Measurements from ENCODE around the gene CENPF.

DNA sequence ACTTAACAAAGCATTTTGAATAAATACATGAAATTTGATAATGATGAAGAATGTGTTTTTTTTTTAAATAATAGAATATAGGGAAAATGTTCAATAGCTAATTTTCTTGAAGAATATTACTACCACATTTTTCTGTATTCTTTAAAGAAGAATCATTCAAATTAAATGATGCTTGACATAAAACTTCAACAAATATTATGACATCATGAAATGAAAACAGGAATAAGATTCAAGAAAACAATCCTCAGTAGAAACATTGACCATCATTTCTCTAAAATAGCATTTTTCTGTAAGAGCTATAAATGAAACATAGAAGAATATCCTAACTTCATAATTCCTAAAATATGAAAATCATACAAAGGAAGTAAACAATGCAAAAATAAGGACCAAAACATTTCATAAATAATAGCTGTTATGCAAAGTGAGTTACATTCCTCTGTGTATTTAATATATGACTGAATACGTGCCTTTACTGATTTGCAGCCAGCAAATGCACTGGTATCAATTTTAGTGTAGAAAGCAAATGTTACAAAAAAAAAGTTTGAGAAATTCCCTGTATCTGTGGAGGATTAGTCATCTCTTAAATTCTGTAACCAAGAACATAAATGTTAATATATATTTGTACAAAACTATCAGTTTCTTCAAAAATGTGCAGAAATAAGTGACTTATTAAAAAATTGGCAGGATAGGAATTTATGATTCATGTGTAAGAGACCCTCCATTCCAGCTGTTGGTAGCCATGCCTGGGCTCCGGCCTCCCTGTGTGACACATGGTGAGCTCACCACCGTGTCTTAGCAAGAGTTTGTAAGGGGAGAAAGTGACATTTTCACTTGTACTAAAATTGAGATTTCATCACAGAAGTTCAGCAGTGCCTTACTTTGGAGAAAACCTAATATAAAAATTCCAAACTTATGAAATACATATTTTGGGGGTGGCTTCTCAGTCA, 36.6 kb upstream of the CENPF start:
- no peak for TF ChIP-seq EZH2 (IDR thresholded peaks at IDR 0.05)
- TF ChIP-seq POLR2AphosphoS5 (IDR thresholded peaks at IDR 0.05; ENCODE audit: borderline replicate concordance, low read depth, low read length) = no peak
- TF ChIP-seq FOXP2 (optimal IDR thresholded peaks at IDR 0.05; ENCODE audit: control extremely low read depth, extremely low read length, insufficient read depth) = no peak

Data from SK-N-MC (cell line).